Left colon (tissue), 2 donors: ENCODE data around the gene OR11A1. TPM values are rescaled to one million over a fixed set of nuclear protein-coding genes. Genes with fewer than 3 reads are reported as not detected.

ENCODE experiments used
- ATAC-seq: fragments of 200-7000 bp; cut with Tn5 transposase; one replicate; pipeline ENCODE4 v1.9.1; 2020; ENCODE audit warnings: mild to moderate bottlenecking, moderate library complexity
- DNase-seq, 2 donors: peaks; one replicate each; pipeline ENCODE4 v3.0.0-alpha.2; 2020
- intact Hi-C, 2 donors: fragments of 100-400 bp; cut with DNase I in 1 of 2; cut with micrococcal nuclease in 1 of 2; formaldehyde crosslinking; loops; one replicate each; pipeline versions ENCODE4 v1.11.2 to v1.14.0; 2022; cut with DNase I, micrococcal nuclease
- long read RNA-seq: library from polyadenylated mRNA; unstranded; transcript quantifications from one replicate; pipeline ENCODE4 v2.0.0, GENCODE V29; 2021
- total RNA-seq, 2 donors: library from RNA; stranded (reverse); fragmentation: NEBNext Ultra II Directional; extraction: Animal tissue kit (Norgen Biotek cat#: 25700); gene quantifications; one replicate each; pipeline ENCODE4 v1.2.1, GENCODE V29; 2021
- donor health status: DM: no; HTN: no; CAD: no.
- donor health status: DM: yes; HTN: yes; CAD: no.

OR11A1 gene
- total RNA-seq: not detected
- long read RNA-seq: 0 reads

GRCh38 chr6:29456971-29457370 lies at the start of gene OR11A1, which contains the start of gene OR2H1:
Gene OR11A1 (minus strand): TSS chr6:29457071. CDS start chr6:29427641, 29,430 bp downstream.
Gene OR2H1 (plus strand): TSS chr6:29457155. CDS start chr6:29461770, 4,615 bp downstream.
- DNase-seq: no peak
- intact Hi-C loops: no loop called here

GRCh38 chr6:29506446-29507067 lies 49.7 kb upstream of the OR11A1 start:
- ATAC-seq: no peak
- no peak for DNase-seq
- intact Hi-C loops: no loop called here

More at GRCh38 chr6:29456971-29457370, at the start of gene OR11A1, which contains the start of gene OR2H1:
- ATAC-seq: no peak

- intact Hi-C loops: no loop called here
- ATAC-seq (no peak), DNase-seq (no peak)
These were observed 48.9 kb upstream of the OR11A1 start for GRCh38 chr6:29505808-29506207.

GRCh38 chr6:29504961-29505360 lies 48.1 kb upstream of the OR11A1 start:
- DNase-seq: no peak
- no peak for ATAC-seq
- intact Hi-C loops: no loop called here

GRCh38 chr6:29502597-29502996 lies 45.7 kb upstream of the OR11A1 start:
- ATAC-seq (no peak), DNase-seq (no peak)
- intact Hi-C loops: no loop called here

GRCh38 chr6:29502181-29502580 lies 45.3 kb upstream of the OR11A1 start:
- DNase-seq: no peak
- intact Hi-C loops: no loop called here
- ATAC-seq: no peak

- ATAC-seq: no peak
- intact Hi-C loops: no loop called here
- DNase-seq: no peak
These were observed 44.2 kb upstream of the OR11A1 start for GRCh38 chr6:29501106-29501505.

- DNase-seq: no peak
- no peak for ATAC-seq
- intact Hi-C loops: no loop called here
These were observed 43.7 kb upstream of the OR11A1 start for GRCh38 chr6:29500594-29500993.

- no peak for ATAC-seq
- DNase-seq: no peak
- intact Hi-C loops: no loop called here
These were observed 42.8 kb upstream of the OR11A1 start for GRCh38 chr6:29499704-29500103.

GRCh38 chr6:29496961-29497360 lies 40.1 kb upstream of the OR11A1 start:
- intact Hi-C loops: no loop called here
- ATAC-seq (no peak), DNase-seq (no peak)

GRCh38 chr6:29495571-29495970 lies 38.7 kb upstream of the OR11A1 start:
- intact Hi-C loops: no loop called here
- ATAC-seq (no peak), DNase-seq (no peak)

- intact Hi-C loops: no loop called here
- no peak for ATAC-seq
These were observed 37.3 kb upstream of the OR11A1 start for GRCh38 chr6:29494131-29494530.

GRCh38 chr6:29493261-29493660 lies 36.4 kb upstream of the OR11A1 start:
- intact Hi-C loops: no loop called here
- DNase-seq (no peak), ATAC-seq (no peak)

More at GRCh38 chr6:29494131-29494530, 37.3 kb upstream of the OR11A1 start:
- no peak for DNase-seq

GRCh38 chr6:29491574-29491973 lies 34.7 kb upstream of the OR11A1 start:
- ATAC-seq (no peak), DNase-seq (no peak)
- intact Hi-C loops: no loop called here

GRCh38 chr6:29490552-29490951 lies 33.7 kb upstream of the OR11A1 start:
- no peak for DNase-seq
- intact Hi-C loops: no loop called here

GRCh38 chr6:29490055-29490454 lies 33.2 kb upstream of the OR11A1 start:
- DNase-seq (no peak), ATAC-seq (no peak)
- intact Hi-C loops: no loop called here

More at GRCh38 chr6:29490552-29490951, 33.7 kb upstream of the OR11A1 start:
- ATAC-seq: no peak

GRCh38 chr6:29489286-29489685 lies 32.4 kb upstream of the OR11A1 start:
- DNase-seq (no peak), ATAC-seq (no peak)
- intact Hi-C loops: no loop called here

- no peak for ATAC-seq
- intact Hi-C loops: no loop called here
These were observed 32.0 kb upstream of the OR11A1 start for GRCh38 chr6:29488874-29489273.

GRCh38 chr6:29487660-29488059 lies 30.8 kb upstream of the OR11A1 start, which contains the start of gene MAS1L:
Gene MAS1L (minus strand): TSS chr6:29487956. CDS start chr6:29487902, 54 bp downstream.
- ATAC-seq (no peak), DNase-seq (no peak)
- intact Hi-C loops: no loop called here

More at GRCh38 chr6:29488874-29489273, 32.0 kb upstream of the OR11A1 start:
- DNase-seq: no peak

GRCh38 chr6:29487131-29487530 lies 30.3 kb upstream of the OR11A1 start:
- intact Hi-C loops: no loop called here
- ATAC-seq: no peak
- no peak for DNase-seq

- DNase-seq (no peak), ATAC-seq (no peak)
- intact Hi-C loops: no loop called here
These were observed 29.7 kb upstream of the OR11A1 start for GRCh38 chr6:29486577-29486976.
